WTC11 (cell line): ENCODE data around the gene CD101. TPM values are rescaled to one million over a fixed set of nuclear protein-coding genes. Genes with fewer than 3 reads are reported as not detected.

ENCODE experiments used
- ATAC-seq: fragments of 200-7000 bp; cut with Tn5 transposase; 2 replicates; pipeline ENCODE4 v1.10.0; 2021; ENCODE audit warnings: mild to moderate bottlenecking, moderate library complexity
- CTCF ChIA-PET: fragments of 300-600 bp; sonication (Branson Sonifier 250); formaldehyde crosslinking; loops from one replicate; lab custom pipeline; 2021; ENCODE audit warnings: antibody characterized with exemption; lab: Charles Lee
- POLR2A ChIA-PET: fragments of 350-600 bp; sonication (Branson Sonifier 250); formaldehyde crosslinking; loops from one replicate; lab custom pipeline; 2021; ENCODE audit warnings: antibody characterized with exemption; lab: Charles Lee
- DNase-seq: peaks from one replicate; pipeline ENCODE4 v3.0.0; 2021; ENCODE audit warnings: low spot score
- H3K27ac Mint-ChIP-seq: 2 replicates; pipeline ENCODE4 v1.8.0; 2021; ENCODE audit warnings: mixed read lengths
- H3K27me3 Mint-ChIP-seq: 2 replicates; pipeline ENCODE4 v1.8.0; 2021; ENCODE audit warnings: low read depth, mild to moderate bottlenecking, moderate library complexity, mixed read lengths
- H3K36me3 Mint-ChIP-seq: 2 replicates; pipeline ENCODE4 v1.8.0; 2021; ENCODE audit warnings: mixed read lengths
- H3K4me1 Mint-ChIP-seq: 2 replicates; pipeline ENCODE4 v1.8.0; 2022; ENCODE audit warnings: mixed read lengths
- H3K4me3 Mint-ChIP-seq: 2 replicates; pipeline ENCODE4 v1.8.0; 2021; ENCODE audit warnings: mild to moderate bottlenecking, moderate library complexity, mixed read lengths
- H3K9me3 Mint-ChIP-seq: 2 replicates; pipeline ENCODE4 v1.8.0; 2021; ENCODE audit warnings: mixed read lengths
- ESRRA ChIP-seq: sonication (generic); formaldehyde crosslinking; IDR thresholded peaks from 2 replicates; pipeline ENCODE4 v1.8.1; 2022; ENCODE audit warnings: mild to moderate bottlenecking, missing genetic modification reagents, borderline replicate concordance
- GABPB1 ChIP-seq: sonication (generic); formaldehyde crosslinking; IDR thresholded peaks from 2 replicates; pipeline ENCODE4 v1.8.1; 2023; ENCODE audit warnings: mild to moderate bottlenecking, missing genetic modification reagents
- HMGA2 ChIP-seq: fragments of 250-450 bp; sonication (Bioruptor Pico); IDR thresholded peaks from 2 replicates; pipeline ENCODE4 v1.4.0; 2021; ENCODE audit warnings: mild to moderate bottlenecking, moderate library complexity
- NFYB ChIP-seq: sonication (generic); formaldehyde crosslinking; conservative IDR thresholded peaks from 2 replicates; pipeline ENCODE4 v1.8.0; 2022; ENCODE audit warnings: low read depth, missing genetic modification reagents
- SP1 ChIP-seq: sonication (generic); formaldehyde crosslinking; conservative IDR thresholded peaks from 2 replicates; pipeline ENCODE4 v1.8.1; 2022; ENCODE audit warnings: missing genetic modification reagents
- ZBTB21 ChIP-seq: sonication (generic); formaldehyde crosslinking; IDR thresholded peaks from 2 replicates; pipeline ENCODE4 v1.8.1; 2023; ENCODE audit warnings: mild to moderate bottlenecking, missing genetic modification reagents, borderline replicate concordance
- ZNF317 ChIP-seq: sonication (generic); formaldehyde crosslinking; IDR thresholded peaks from 2 replicates; pipeline ENCODE4 v1.8.1; 2023; ENCODE audit warnings: low read depth, mild to moderate bottlenecking, moderate library complexity, missing genetic modification reagents, borderline replicate concordance
- ZNF396 ChIP-seq: fragments of 250-450 bp; sonication (Bioruptor Pico); IDR thresholded peaks from 2 replicates; pipeline ENCODE4 v1.8.0; 2021; ENCODE audit warnings: mild to moderate bottlenecking, moderate library complexity, borderline replicate concordance
- total RNA-seq: library from RNA; stranded (reverse); gene quantifications from 3 replicates; pipeline ENCODE4 v1.2.3, GENCODE V29; 2021
- TF ChIP-seq, protein P1 (sequence below): fragments of 250-450 bp; sonication (Bioruptor Pico); conservative IDR thresholded peaks from 2 replicates; pipeline ENCODE4 v1.9.0; 2021; ENCODE audit warnings: mild to moderate bottlenecking
- TF ChIP-seq, protein P2 (sequence below): sonication (generic); formaldehyde crosslinking; IDR thresholded peaks from 2 replicates; pipeline ENCODE4 v1.8.1; 2022; ENCODE audit warnings: mild to moderate bottlenecking, moderate library complexity, missing genetic modification reagents
- TF ChIP-seq, protein P3 (sequence below): sonication (generic); formaldehyde crosslinking; IDR thresholded peaks from 2 replicates; pipeline ENCODE4 v1.8.0; 2023; ENCODE audit warnings: mild to moderate bottlenecking, missing genetic modification reagents
- TF ChIP-seq, protein P4 (sequence below): fragments of 200-600 bp; IDR thresholded peaks from 2 replicates; pipeline ENCODE4 v1.8.0; 2022; ENCODE audit warnings: antibody characterized with exemption
- TF ChIP-seq, protein P5 (sequence below): fragments of 250-450 bp; sonication (Bioruptor Pico); IDR thresholded peaks from 2 replicates; pipeline ENCODE4 v2.1.2; 2022; ENCODE audit warnings: mild to moderate bottlenecking, moderate library complexity
- TF ChIP-seq, protein P6 (sequence below): sonication (generic); formaldehyde crosslinking; IDR thresholded peaks from 2 replicates; pipeline ENCODE4 v1.8.1; 2022; ENCODE audit warnings: missing genetic modification reagents, borderline replicate concordance

The CD101 gene
- total RNA-seq, 1 experiment from 2014 or later, result 1.4 TPM

DNA sequence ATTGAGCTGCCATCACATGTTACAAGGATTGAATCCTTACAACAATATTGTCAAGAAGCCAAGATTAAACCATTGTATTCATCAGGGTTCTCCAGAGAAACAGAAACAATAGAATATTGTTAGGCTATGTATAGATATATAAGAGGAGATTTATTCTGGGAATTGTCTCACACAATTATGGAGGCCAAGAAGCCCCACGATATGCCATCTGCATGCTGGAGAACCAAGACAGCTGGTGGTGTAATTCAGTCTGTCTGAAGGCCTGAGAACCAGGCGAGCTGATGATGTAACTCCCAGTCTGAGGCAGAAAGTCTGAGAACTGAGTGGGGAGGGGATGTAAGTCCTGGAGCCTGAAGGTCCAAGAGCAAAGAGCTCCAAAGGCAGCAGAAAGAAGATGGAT, 44.1 kb downstream of the CD101 start:
- Mint-ChIP-seq H3K36me3 (no peaks in the 10 kb centered on the region), H3K27ac (no peak overlapping the region)

More for the DNA sequence above, 44.1 kb downstream of the CD101 start:
- H3K9me3 Mint-ChIP-seq, result no peaks in the 10 kb centered on the region
- POLR2A ChIA-PET, result no interaction called here
- TF ChIP-seq HMGA2 (CRISPR knock-in tag) (no peak), ESRRA (CRISPR knock-in tag) (no peak), ZNF396 (CRISPR knock-in tag) (no peak), ZBTB21 (CRISPR knock-in tag) (no peak), ZNF317 (no peak), SP1 (no peak), GABPB1 (CRISPR knock-in tag) (no peak), NFYB (CRISPR knock-in tag) (no peak)
- TF ChIP-seq, protein P1, sequence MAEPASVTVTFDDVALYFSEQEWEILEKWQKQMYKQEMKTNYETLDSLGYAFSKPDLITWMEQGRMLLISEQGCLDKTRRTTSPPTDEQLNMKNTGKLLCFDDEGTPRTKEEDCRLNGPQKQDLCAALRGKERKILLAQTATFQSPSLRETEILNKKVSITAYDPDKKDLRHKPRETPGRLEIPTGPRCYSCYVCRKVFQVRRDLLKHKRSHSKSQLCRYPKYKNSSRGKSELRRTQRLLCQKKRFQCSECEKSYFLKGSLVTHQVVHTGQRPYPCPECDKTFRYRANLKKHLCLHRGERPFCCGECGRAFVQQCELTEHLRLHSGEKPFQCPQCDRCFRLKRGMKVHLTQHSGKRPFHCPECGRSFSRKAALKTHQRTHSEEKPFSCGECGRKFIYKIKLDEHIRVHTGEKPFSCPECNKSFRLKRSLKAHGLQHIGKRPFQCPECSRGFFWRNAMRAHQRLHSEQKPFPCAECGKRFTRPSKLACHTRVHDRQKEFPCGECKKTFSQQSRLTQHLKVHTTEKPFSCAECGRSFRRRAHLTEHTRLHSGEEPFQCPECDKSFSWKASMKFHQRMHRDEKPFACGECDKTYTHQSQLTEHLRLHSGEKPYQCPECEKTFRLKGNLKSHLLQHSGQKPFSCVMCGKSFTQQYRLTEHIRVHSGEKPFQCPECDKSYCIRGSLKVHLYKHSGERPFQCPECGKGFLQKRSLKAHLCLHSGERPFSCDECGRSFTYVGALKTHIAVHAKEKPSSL (CRISPR knock-in tag), result no peak
- TF ChIP-seq, protein P2, sequence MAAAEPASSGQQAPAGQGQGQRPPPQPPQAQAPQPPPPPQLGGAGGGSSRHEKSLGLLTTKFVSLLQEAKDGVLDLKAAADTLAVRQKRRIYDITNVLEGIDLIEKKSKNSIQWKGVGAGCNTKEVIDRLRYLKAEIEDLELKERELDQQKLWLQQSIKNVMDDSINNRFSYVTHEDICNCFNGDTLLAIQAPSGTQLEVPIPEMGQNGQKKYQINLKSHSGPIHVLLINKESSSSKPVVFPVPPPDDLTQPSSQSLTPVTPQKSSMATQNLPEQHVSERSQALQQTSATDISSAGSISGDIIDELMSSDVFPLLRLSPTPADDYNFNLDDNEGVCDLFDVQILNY, result no peak
- TF ChIP-seq, protein P3, sequence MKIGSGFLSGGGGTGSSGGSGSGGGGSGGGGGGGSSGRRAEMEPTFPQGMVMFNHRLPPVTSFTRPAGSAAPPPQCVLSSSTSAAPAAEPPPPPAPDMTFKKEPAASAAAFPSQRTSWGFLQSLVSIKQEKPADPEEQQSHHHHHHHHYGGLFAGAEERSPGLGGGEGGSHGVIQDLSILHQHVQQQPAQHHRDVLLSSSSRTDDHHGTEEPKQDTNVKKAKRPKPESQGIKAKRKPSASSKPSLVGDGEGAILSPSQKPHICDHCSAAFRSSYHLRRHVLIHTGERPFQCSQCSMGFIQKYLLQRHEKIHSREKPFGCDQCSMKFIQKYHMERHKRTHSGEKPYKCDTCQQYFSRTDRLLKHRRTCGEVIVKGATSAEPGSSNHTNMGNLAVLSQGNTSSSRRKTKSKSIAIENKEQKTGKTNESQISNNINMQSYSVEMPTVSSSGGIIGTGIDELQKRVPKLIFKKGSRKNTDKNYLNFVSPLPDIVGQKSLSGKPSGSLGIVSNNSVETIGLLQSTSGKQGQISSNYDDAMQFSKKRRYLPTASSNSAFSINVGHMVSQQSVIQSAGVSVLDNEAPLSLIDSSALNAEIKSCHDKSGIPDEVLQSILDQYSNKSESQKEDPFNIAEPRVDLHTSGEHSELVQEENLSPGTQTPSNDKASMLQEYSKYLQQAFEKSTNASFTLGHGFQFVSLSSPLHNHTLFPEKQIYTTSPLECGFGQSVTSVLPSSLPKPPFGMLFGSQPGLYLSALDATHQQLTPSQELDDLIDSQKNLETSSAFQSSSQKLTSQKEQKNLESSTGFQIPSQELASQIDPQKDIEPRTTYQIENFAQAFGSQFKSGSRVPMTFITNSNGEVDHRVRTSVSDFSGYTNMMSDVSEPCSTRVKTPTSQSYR (CRISPR knock-in tag), result no peak
- TF ChIP-seq, protein P4, sequence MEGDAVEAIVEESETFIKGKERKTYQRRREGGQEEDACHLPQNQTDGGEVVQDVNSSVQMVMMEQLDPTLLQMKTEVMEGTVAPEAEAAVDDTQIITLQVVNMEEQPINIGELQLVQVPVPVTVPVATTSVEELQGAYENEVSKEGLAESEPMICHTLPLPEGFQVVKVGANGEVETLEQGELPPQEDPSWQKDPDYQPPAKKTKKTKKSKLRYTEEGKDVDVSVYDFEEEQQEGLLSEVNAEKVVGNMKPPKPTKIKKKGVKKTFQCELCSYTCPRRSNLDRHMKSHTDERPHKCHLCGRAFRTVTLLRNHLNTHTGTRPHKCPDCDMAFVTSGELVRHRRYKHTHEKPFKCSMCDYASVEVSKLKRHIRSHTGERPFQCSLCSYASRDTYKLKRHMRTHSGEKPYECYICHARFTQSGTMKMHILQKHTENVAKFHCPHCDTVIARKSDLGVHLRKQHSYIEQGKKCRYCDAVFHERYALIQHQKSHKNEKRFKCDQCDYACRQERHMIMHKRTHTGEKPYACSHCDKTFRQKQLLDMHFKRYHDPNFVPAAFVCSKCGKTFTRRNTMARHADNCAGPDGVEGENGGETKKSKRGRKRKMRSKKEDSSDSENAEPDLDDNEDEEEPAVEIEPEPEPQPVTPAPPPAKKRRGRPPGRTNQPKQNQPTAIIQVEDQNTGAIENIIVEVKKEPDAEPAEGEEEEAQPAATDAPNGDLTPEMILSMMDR, result no peak
- TF ChIP-seq, protein P5, sequence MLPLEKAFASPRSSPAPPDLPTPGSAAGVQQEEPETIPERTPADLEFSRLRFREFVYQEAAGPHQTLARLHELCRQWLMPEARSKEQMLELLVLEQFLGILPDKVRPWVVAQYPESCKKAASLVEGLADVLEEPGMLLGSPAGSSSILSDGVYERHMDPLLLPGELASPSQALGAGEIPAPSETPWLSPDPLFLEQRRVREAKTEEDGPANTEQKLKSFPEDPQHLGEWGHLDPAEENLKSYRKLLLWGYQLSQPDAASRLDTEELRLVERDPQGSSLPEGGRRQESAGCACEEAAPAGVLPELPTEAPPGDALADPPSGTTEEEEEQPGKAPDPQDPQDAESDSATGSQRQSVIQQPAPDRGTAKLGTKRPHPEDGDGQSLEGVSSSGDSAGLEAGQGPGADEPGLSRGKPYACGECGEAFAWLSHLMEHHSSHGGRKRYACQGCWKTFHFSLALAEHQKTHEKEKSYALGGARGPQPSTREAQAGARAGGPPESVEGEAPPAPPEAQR, result no peak
- TF ChIP-seq, protein P6, sequence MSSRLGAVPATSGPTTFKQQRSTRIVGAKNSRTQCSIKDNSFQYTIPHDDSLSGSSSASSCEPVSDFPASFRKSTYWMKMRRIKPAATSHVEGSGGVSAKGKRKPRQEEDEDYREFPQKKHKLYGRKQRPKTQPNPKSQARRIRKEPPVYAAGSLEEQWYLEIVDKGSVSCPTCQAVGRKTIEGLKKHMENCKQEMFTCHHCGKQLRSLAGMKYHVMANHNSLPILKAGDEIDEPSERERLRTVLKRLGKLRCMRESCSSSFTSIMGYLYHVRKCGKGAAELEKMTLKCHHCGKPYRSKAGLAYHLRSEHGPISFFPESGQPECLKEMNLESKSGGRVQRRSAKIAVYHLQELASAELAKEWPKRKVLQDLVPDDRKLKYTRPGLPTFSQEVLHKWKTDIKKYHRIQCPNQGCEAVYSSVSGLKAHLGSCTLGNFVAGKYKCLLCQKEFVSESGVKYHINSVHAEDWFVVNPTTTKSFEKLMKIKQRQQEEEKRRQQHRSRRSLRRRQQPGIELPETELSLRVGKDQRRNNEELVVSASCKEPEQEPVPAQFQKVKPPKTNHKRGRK (CRISPR knock-in tag), result no peak
- TF ChIP-seq, all 79 proteins: peak for 0
- CTCF ChIA-PET, result interaction anchor here (1.3 kb wide), 1 partner anchor 373 kb away, joined by 3 read pairs; no protein-coding TSS in a partner anchor
- DNase-seq, result no peak
- Mint-ChIP-seq H3K27me3 (no peaks in the 10 kb centered on the region), H3K4me3 (no peak overlapping the region), H3K4me1 (no peaks in the 10 kb centered on the region)
- ATAC-seq, result no peak
